H1 (cell line): Measurements from ENCODE around the gene SRMS. TPM values are rescaled to one million over a fixed set of nuclear protein-coding genes. Genes with fewer than 3 reads are reported as not detected.

ENCODE experiments used
- ZNF274 ChIP-seq: IDR thresholded peaks from 2 replicates; pipeline ENCODE4 v1.7.0; 2012; ENCODE audit warnings: low read length, borderline replicate concordance; ENCODE audit errors: extremely low read depth
- polyA plus RNA-seq, 7 experiments: library from polyadenylated mRNA; depleted of rRNA in 3 of 7; stranded (reverse) in 5 of 7; unstranded in 2 of 7; fragments of >200 nt in 5 of 7; fragments of 200-250 nt in 2 of 7; gene quantifications; 1 replicate in 5 of 7; 2 replicates in 1 of 7; 4 replicates in 1 of 7; pipeline versions ENCODE4 v1.2.1 to v1.2.3, GENCODE V29; 2011 to 2013; ENCODE audit warnings: missing spikeins in 2 of 7, mixed read lengths in 2 of 7
- total RNA-seq: library from RNA; stranded (reverse); fragmentation: NEBNext Ultra II Directional; extraction: Animal tissue kit (Norgen Biotek cat#: 25700); gene quantifications from 2 replicates; pipeline ENCODE4 v1.2.1, GENCODE V29; 2021

The SRMS gene
- total and polyA plus RNA-seq, 2 of the 8 experiments (the other 6 are each of a cell fraction or from before 2014, with no cell fraction given) = 0.39 to 0.76 TPM

DNA sequence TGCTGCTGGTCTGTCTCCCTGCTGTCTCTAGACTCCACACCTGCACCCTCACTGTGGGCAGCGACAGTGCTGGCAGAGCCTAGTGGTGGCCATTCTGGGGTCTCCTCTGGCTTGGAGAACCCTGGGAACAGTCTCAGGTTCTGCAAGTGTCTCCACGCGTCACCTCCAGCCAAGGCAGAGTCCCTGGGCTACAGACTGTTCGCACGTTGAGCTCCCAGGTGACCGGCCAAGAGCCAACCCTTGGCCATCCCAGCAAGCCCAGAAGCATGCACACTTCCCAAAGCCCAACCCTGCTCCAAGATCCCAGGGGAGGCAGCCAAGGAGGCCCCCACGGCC is 53.5 kb downstream of the SRMS start (continued):
- TF ChIP-seq ZNF274 = no peak
- TF ChIP-seq, all 59 proteins: peak for 0
